HCT116 (cell line): ENCODE measurements around the gene PPFIA2. TPM values are rescaled to one million over a fixed set of nuclear protein-coding genes. Genes with fewer than 3 reads are reported as not detected.

Experiments used
- ATAC-seq: fragments of 200-7000 bp; cut with Tn5 transposase; 2 replicates; pipeline ENCODE4 v1.9.1; 2020; ENCODE audit warnings: mild to moderate bottlenecking, moderate library complexity
- BruUV-seq: library from RNA; stranded (reverse); fragments of 400-500 nt; replicated peaks from 2 replicates; lab custom pipeline; 2021; lab: Mats Ljungman, UMichigan
- CTCF ChIA-PET: fragments of 300-600 bp; sonication (Branson Sonifier 250); formaldehyde crosslinking; loops from one replicate; lab custom pipeline; 2021; ENCODE audit warnings: antibody characterized with exemption; lab: Charles Lee
- POLR2A ChIA-PET: fragments of 300-600, 350-600 bp; sonication (Branson Sonifier 250); formaldehyde crosslinking; loops from one replicate; lab custom pipeline; 2021; ENCODE audit warnings: antibody characterized with exemption; lab: Charles Lee
- RAD21 ChIA-PET, 2 experiments: fragments of 300-600 bp; sonication (Branson Sonifier 250); formaldehyde crosslinking; loops; one replicate each; lab custom pipeline; 2023; ENCODE audit warnings: low total read pairs in 2 of 2; ENCODE audit not compliant: uncharacterized antibody in 2 of 2, unreplicated experiment in 2 of 2, low non-redundant PET in 1 of 2; lab: Charles Lee
- DNase-seq: peaks from one replicate; pipeline ENCODE4 v3.0.0-alpha.2; 2010; ENCODE audit warnings: low read depth, low spot score
- H2AFZ ChIP-seq: fragments of 200-600 bp; shearing (Covaris generic), sonication (generic); 2 replicates; pipeline ENCODE4 v1.6.1; 2017; ENCODE audit warnings: low read depth, mixed run types, mixed read lengths, antibody characterized with exemption, low read length; ENCODE audit not compliant: poor library complexity, severe bottlenecking
- H3K27ac ChIP-seq: 2 replicates; pipeline ENCODE4 v1.5.1; 2012; ENCODE audit warnings: low read depth, low read length
- H3K27me3 ChIP-seq: fragments of 200-600 bp; sonication (generic); 2 replicates; pipeline ENCODE4 v1.6.1; 2016; ENCODE audit warnings: mixed run types, low read length, mixed read lengths; ENCODE audit not compliant: insufficient read depth
- H3K36me3 ChIP-seq, 2 experiments: fragments of 200-500 bp in 1 of 2; fragments of 200-600 bp in 1 of 2; sonication (Bioruptor generic) in 1 of 2; sonication (generic) in 1 of 2; 2 replicates each; pipeline versions ENCODE4 v1.5.1 to v1.6.1; 2014 to 2016; ENCODE audit warnings: low read length in 2 of 2, inconsistent platforms in 1 of 2, mixed read lengths in 1 of 2, mixed run types in 1 of 2; ENCODE audit not compliant: insufficient read depth in 2 of 2, control insufficient read depth in 1 of 2
- H3K4me1 ChIP-seq, 2 experiments: fragments of 200-600 bp in 1 of 2; sonication (generic) in 1 of 2; 2 replicates each; pipeline versions ENCODE4 v1.5.1 to v1.6.1; 2012 to 2017; ENCODE audit warnings: low read length in 2 of 2, inconsistent platforms in 1 of 2, mild to moderate bottlenecking in 1 of 2, mixed read lengths in 1 of 2, mixed run types in 1 of 2, moderate library complexity in 1 of 2; ENCODE audit not compliant: insufficient read depth in 2 of 2, control insufficient read depth in 1 of 2
- H3K4me2 ChIP-seq: fragments of 200-600 bp; sonication (generic); 2 replicates; pipeline ENCODE4 v1.6.1; 2017; ENCODE audit warnings: mixed run types, low read length, mixed read lengths
- H3K4me3 ChIP-seq, 2 experiments: fragments of 200-600 bp in 1 of 2; sonication (generic) in 1 of 2; replicated peaks in 1 of 2; 2 replicates each; pipeline ENCODE4 v1.5.1; 2011 to 2016; ENCODE audit warnings: low read length in 2 of 2, control low read depth in 1 of 2, low read depth in 1 of 2, mild to moderate bottlenecking in 1 of 2, mixed read lengths in 1 of 2, mixed run types in 1 of 2
- H3K79me2 ChIP-seq: fragments of 200-600 bp; sonication (generic); 2 replicates; pipeline ENCODE4 v1.6.1; 2017; ENCODE audit warnings: mild to moderate bottlenecking, mixed run types, low read length, moderate library complexity, mixed read lengths; ENCODE audit not compliant: insufficient read depth
- H3K9ac ChIP-seq: fragments of 200-600 bp; sonication (generic); 2 replicates; pipeline ENCODE4 v1.6.1; 2016; ENCODE audit warnings: low read length, mixed read lengths
- H3K9me2 ChIP-seq: fragments of 200-600 bp; sonication (generic), shearing (Covaris generic); 2 replicates; pipeline ENCODE4 v1.6.1; 2017; ENCODE audit warnings: mixed run types, mild to moderate bottlenecking, moderate library complexity; ENCODE audit not compliant: insufficient read depth
- H3K9me3 ChIP-seq, 2 experiments: fragments of 200-500 bp in 1 of 2; fragments of 200-600 bp in 1 of 2; sonication (Bioruptor generic) in 1 of 2; sonication (generic) in 1 of 2; 2 replicates each; pipeline ENCODE4 v1.6.1; 2014 to 2017; ENCODE audit warnings: low read length in 2 of 2, mixed read lengths in 2 of 2, inconsistent platforms in 1 of 2, low read depth in 1 of 2, mild to moderate bottlenecking in 1 of 2, mixed run types in 1 of 2, moderate library complexity in 1 of 2; ENCODE audit not compliant: control insufficient read depth in 1 of 2, insufficient read depth in 1 of 2
- H4K20me1 ChIP-seq: fragments of 200-600 bp; sonication (generic), shearing (Covaris generic); 2 replicates; pipeline ENCODE4 v1.6.1; 2017; ENCODE audit warnings: mixed run types, mild to moderate bottlenecking, moderate library complexity; ENCODE audit not compliant: insufficient read depth
- CBX3 ChIP-seq: IDR thresholded peaks from 2 replicates; pipeline ENCODE4 v1.6.1; 2012; ENCODE audit warnings: low read depth
- EGR1 ChIP-seq: IDR thresholded peaks from 2 replicates; pipeline ENCODE4 v1.6.1; 2012; ENCODE audit warnings: low read depth
- ELF1 ChIP-seq: IDR thresholded peaks from 2 replicates; pipeline ENCODE4 v1.6.1; 2012; ENCODE audit warnings: low read depth, borderline replicate concordance
- EZH2 ChIP-seq: fragments of 200-600 bp; sonication (generic); IDR thresholded peaks from 2 replicates; pipeline ENCODE4 v1.6.1; 2017; ENCODE audit warnings: antibody characterized with exemption, mixed run types
- EZH2phosphoT487 ChIP-seq: fragments of 200-600 bp; IDR thresholded peaks from 2 replicates; pipeline ENCODE4 v1.6.1; 2018; ENCODE audit warnings: antibody characterized with exemption, borderline replicate concordance
- FOSL1 ChIP-seq: IDR thresholded peaks from 2 replicates; pipeline ENCODE4 v1.6.1; 2012; ENCODE audit warnings: low read depth
- JUND ChIP-seq: IDR thresholded peaks from 2 replicates; pipeline ENCODE4 v1.6.1; 2012
- POLR2A ChIP-seq: IDR thresholded peaks from 2 replicates; pipeline ENCODE4 v1.7.0; 2011; ENCODE audit warnings: borderline replicate concordance; ENCODE audit not compliant: insufficient read depth, insufficient read length; ENCODE audit errors: extremely low read depth
- RAD21 ChIP-seq: IDR thresholded peaks from 2 replicates; pipeline ENCODE4 v1.6.1; 2012; ENCODE audit warnings: low read depth, mild to moderate bottlenecking
- SIN3A ChIP-seq: IDR thresholded peaks from 2 replicates; pipeline ENCODE4 v1.6.1; 2012; ENCODE audit warnings: low read depth
- SP1 ChIP-seq: IDR thresholded peaks from 2 replicates; pipeline ENCODE4 v1.6.1; 2012; ENCODE audit warnings: low read depth
- SRF ChIP-seq: IDR thresholded peaks from 2 replicates; pipeline ENCODE4 v1.6.1; 2012; ENCODE audit warnings: low read depth
- TCF7L2 ChIP-seq: IDR thresholded peaks from 2 replicates; pipeline ENCODE4 v1.7.0; 2011; ENCODE audit warnings: borderline replicate concordance, inconsistent platforms; ENCODE audit not compliant: insufficient read depth, insufficient read length; ENCODE audit errors: extremely low read depth
- YY1 ChIP-seq: IDR thresholded peaks from 2 replicates; pipeline ENCODE4 v1.6.1; 2011; ENCODE audit warnings: low read length, low read depth, moderate library complexity, mild to moderate bottlenecking; ENCODE audit not compliant: insufficient replicate concordance; ENCODE audit errors: extremely low read depth
- ZFX ChIP-seq: fragments of 450-650 bp; IDR thresholded peaks from 2 replicates; pipeline ENCODE4 v1.6.1; 2017
- ZNF274 ChIP-seq: fragments of 200-500 bp; sonication (Bioruptor generic); IDR thresholded peaks from 2 replicates; pipeline ENCODE4 v1.6.1; 2014; ENCODE audit warnings: mild to moderate bottlenecking, low read depth, low read length, inconsistent platforms
- intact Hi-C: fragments of 100-400 bp; cut with micrococcal nuclease; formaldehyde crosslinking; loops from 2 replicates; pipeline ENCODE4 v1.10.0; 2022
- total RNA-seq: library from RNA; stranded (reverse); gene quantifications from one replicate; pipeline ENCODE4 v1.2.1, GENCODE V29; 2021; ENCODE audit not compliant: unreplicated experiment
- TF ChIP-seq, protein P1 (sequence below), 3 experiments: fragments of 200-600 bp in 1 of 3; sonication (generic) in 1 of 3; IDR thresholded peaks in 2 of 3; conservative IDR thresholded peaks in 1 of 3; 2 replicates each; pipeline ENCODE4 v1.5.1; 2012 to 2017; ENCODE audit warnings: low read depth in 2 of 3, low read length in 2 of 3, antibody characterized with exemption in 1 of 3, borderline replicate concordance in 1 of 3, control low read depth in 1 of 3, mild to moderate bottlenecking in 1 of 3, mixed read lengths in 1 of 3, mixed run types in 1 of 3, moderate library complexity in 1 of 3; ENCODE audit not compliant: insufficient read depth in 1 of 3
- TF ChIP-seq, protein P2 (sequence below): IDR thresholded peaks from 2 replicates; pipeline ENCODE4 v1.6.1; 2012

The PPFIA2 gene
- total RNA-seq, 1 experiment from 2014 or later = not detected

DNA sequence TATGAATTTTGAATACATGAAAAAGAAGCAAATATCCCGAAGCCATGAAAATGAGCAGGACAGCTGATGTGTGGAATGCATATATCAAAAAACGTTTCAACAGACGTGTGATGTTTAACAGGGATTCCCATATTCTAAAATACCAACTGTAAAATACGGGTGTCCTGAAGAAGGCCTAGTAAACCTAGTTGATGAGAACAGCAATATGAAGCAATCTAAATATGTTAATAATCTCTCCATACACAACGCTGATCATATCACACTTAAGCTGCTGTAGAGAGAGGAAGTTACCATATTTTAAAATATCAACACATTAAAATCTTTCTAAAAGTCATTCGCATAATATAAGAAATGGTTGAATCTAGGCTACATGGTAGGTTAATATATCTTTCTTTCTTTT, 317.5 kb downstream of the PPFIA2 start:
- intact Hi-C loops = no loop called here
- Histone ChIP-seq H3K27me3 (no peaks in the 10 kb centered on the region), H4K20me1 (no peaks in the 10 kb centered on the region), H3K27ac (no peak overlapping the region), H2AFZ (no peak overlapping the region), H3K36me3 (no peaks in the 10 kb centered on the region), H3K79me2 (no peaks in the 10 kb centered on the region), H3K9ac (no peak overlapping the region), H3K9me3 (no peaks in the 10 kb centered on the region), H3K4me3 (no peak overlapping the region), H3K9me2 (no peaks in the 10 kb centered on the region), H3K4me1 (no peaks in the 10 kb centered on the region), H3K4me2 (no peak overlapping the region)
- TF ChIP-seq RAD21 (no peak), ZNF274 (no peak), FOSL1 (no peak), CBX3 (no peak), EGR1 (no peak), JUND (no peak), SRF (no peak)
- TF ChIP-seq, protein P1, sequence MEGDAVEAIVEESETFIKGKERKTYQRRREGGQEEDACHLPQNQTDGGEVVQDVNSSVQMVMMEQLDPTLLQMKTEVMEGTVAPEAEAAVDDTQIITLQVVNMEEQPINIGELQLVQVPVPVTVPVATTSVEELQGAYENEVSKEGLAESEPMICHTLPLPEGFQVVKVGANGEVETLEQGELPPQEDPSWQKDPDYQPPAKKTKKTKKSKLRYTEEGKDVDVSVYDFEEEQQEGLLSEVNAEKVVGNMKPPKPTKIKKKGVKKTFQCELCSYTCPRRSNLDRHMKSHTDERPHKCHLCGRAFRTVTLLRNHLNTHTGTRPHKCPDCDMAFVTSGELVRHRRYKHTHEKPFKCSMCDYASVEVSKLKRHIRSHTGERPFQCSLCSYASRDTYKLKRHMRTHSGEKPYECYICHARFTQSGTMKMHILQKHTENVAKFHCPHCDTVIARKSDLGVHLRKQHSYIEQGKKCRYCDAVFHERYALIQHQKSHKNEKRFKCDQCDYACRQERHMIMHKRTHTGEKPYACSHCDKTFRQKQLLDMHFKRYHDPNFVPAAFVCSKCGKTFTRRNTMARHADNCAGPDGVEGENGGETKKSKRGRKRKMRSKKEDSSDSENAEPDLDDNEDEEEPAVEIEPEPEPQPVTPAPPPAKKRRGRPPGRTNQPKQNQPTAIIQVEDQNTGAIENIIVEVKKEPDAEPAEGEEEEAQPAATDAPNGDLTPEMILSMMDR (IDR thresholded peaks at IDR 0.05 in 2 of 3, conservative IDR thresholded peaks at IDR 0.05 in 1 of 3; ENCODE audit: borderline replicate concordance in 1 of 3, insufficient read depth in 1 of 3, low read depth in 2 of 3, low read length in 2 of 3) = no peak
- TF ChIP-seq, protein P2, sequence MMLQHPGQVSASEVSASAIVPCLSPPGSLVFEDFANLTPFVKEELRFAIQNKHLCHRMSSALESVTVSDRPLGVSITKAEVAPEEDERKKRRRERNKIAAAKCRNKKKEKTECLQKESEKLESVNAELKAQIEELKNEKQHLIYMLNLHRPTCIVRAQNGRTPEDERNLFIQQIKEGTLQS = no peak
- RAD21 ChIA-PET = no interaction called here
- CTCF ChIA-PET = no interaction called here
- DNase-seq (no peak), ATAC-seq (no peak)
- POLR2A ChIA-PET = no interaction called here
- BruUV-seq = no TSS peak

DNA sequence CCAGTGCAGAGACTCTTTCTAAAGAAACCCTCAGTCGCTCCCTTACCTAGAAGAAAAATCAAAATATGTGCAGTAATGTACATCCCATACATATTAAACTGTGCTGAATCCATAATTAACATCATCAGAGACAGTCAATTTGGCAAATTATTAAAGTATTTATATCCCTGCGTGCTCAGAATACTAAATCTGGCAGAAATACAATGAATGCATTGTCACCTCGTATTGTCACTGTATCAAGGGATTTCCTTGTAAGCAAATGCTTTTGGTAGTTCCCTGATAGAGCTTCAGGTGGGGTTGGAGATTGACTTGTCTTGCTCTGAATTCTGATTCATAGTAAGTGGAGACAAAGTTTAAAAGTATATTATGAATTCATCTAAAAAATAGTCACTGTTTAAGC, 319.1 kb downstream of the PPFIA2 start:
- CTCF ChIA-PET = no interaction called here
- no peak overlapping the region for H3K4me2 ChIP-seq
- no peak overlapping the region for H3K4me3 ChIP-seq
- H4K20me1 ChIP-seq = no peaks in the 10 kb centered on the region
- H2AFZ ChIP-seq = no peak overlapping the region
- RAD21 ChIA-PET = no interaction called here
- DNase-seq = no peak
- H3K9me2 ChIP-seq = no peaks in the 10 kb centered on the region
- no peak overlapping the region for H3K9ac ChIP-seq
- BruUV-seq = no TSS peak
- no peak overlapping the region for H3K27ac ChIP-seq
- H3K9me3 ChIP-seq = no peaks in the 10 kb centered on the region
- no peaks in the 10 kb centered on the region for H3K36me3 ChIP-seq
- no peaks in the 10 kb centered on the region for H3K27me3 ChIP-seq
- H3K79me2 ChIP-seq = no peaks in the 10 kb centered on the region
- H3K4me1 ChIP-seq = no peaks in the 10 kb centered on the region
- intact Hi-C loops = no loop called here
- no peak for ATAC-seq
- POLR2A ChIA-PET = no interaction called here
- TF ChIP-seq ZFX (no peak), EGR1 (no peak), CBX3 (no peak), YY1 (no peak), TCF7L2 (no peak), JUND (no peak), EZH2 (no peak), FOSL1 (no peak), POLR2A (no peak), ELF1 (no peak), SP1 (no peak), SIN3A (no peak), EZH2phosphoT487 (no peak)
- TF ChIP-seq, protein P2 = no peak
